ENCODE measurements around the gene GRIN2C.

- no peak for TF ChIP-seq CTCF (IDR thresholded peaks at IDR 0.05; ENCODE audit: low read depth, low read length)
- TF ChIP-seq EZH2phosphoT487 (IDR thresholded peaks at IDR 0.05; ENCODE audit: low read depth) = no peak
These were observed 61.4 kb downstream of the GRIN2C start for GRCh38 chr17:74798239-74798707.

Measured in OCI-LY3 (cell line).